ENCODE results near the gene TM9SF3.

Gene TM9SF3

GRCh38 chr10:96496281-96496925 is 90.4 kb downstream of the TM9SF3 start:
- no peak for DNase-seq (ENCODE audit: extremely low read depth, low read depth)
- no peak overlapping the region for H3K4me3 ChIP-seq (replicated peaks; ENCODE audit: low read depth, low read length)
- no peak for TF ChIP-seq CTCF (IDR thresholded peaks at IDR 0.05; ENCODE audit: low read depth, low read length, missing control alignments)

- H3K4me3 ChIP-seq (replicated peaks; ENCODE audit: low read depth, low read length), result no peak overlapping the region
- DNase-seq (ENCODE audit: extremely low read depth, low read depth), result no peak
- no peak for TF ChIP-seq CTCF (IDR thresholded peaks at IDR 0.05; ENCODE audit: low read depth, low read length, missing control alignments)
Measured at GRCh38 chr10:96495544-96495943, 91.3 kb downstream of the TM9SF3 start.

- TF ChIP-seq CTCF (IDR thresholded peaks at IDR 0.05; ENCODE audit: low read depth, low read length, missing control alignments), result no peak
- no peak for DNase-seq (ENCODE audit: extremely low read depth, low read depth)
- H3K4me3 ChIP-seq (replicated peaks; ENCODE audit: low read depth, low read length), result no peak overlapping the region
Measured at GRCh38 chr10:96494694-96495093, 92.1 kb downstream of the TM9SF3 start.

- TF ChIP-seq CTCF (IDR thresholded peaks at IDR 0.05; ENCODE audit: low read depth, low read length, missing control alignments), result no peak
- DNase-seq (ENCODE audit: extremely low read depth, low read depth), result no peak
- H3K4me3 ChIP-seq (replicated peaks; ENCODE audit: low read depth, low read length), result no peak overlapping the region
Measured at GRCh38 chr10:96493871-96494525, 92.8 kb downstream of the TM9SF3 start.

- no peak overlapping the region for H3K4me3 ChIP-seq (replicated peaks; ENCODE audit: low read depth, low read length)
- TF ChIP-seq CTCF (IDR thresholded peaks at IDR 0.05; ENCODE audit: low read depth, low read length, missing control alignments), result no peak
- no peak for DNase-seq (ENCODE audit: extremely low read depth, low read depth)
Measured at GRCh38 chr10:96493254-96493653, 93.6 kb downstream of the TM9SF3 start.

- DNase-seq (ENCODE audit: extremely low read depth, low read depth), result no peak
- no peak overlapping the region for H3K4me3 ChIP-seq (replicated peaks; ENCODE audit: low read depth, low read length)
- TF ChIP-seq CTCF (IDR thresholded peaks at IDR 0.05; ENCODE audit: low read depth, low read length, missing control alignments), result peak; percentile 11
Measured at GRCh38 chr10:96491303-96491702, 95.5 kb downstream of the TM9SF3 start.

Data from HFF-Myc (cell line).